SK-N-SH (cell line): ENCODE results near the gene MRC1. TPM values are rescaled to one million over a fixed set of nuclear protein-coding genes. Genes with fewer than 3 reads are reported as not detected.

Experiments used
- CTCF ChIA-PET: fragments of 300-600, 350-600 bp; formaldehyde crosslinking; extraction: SDS; loops from one replicate; lab custom pipeline; 2021; lab: Yijun Ruan, JAX
- POLR2A ChIA-PET: fragments of 350-600 bp; sonication (Branson Sonifier 250); formaldehyde crosslinking; extraction: SDS; loops from one replicate; lab custom pipeline; 2020; ENCODE audit warnings: antibody characterized with exemption, inconsistent platforms; lab: Yijun Ruan, JAX
- DNase-seq: peaks from one replicate; pipeline ENCODE4 v3.0.0; 2012
- H2AFZ ChIP-seq: fragments of 200-600 bp; sonication (generic); 2 replicates; pipeline ENCODE4 v1.8.1; 2016; ENCODE audit warnings: antibody characterized with exemption, mild to moderate bottlenecking, low read depth
- H3F3A ChIP-seq: fragments of 200-600 bp; sonication (generic); replicated peaks from 2 replicates; pipeline ENCODE3; 2016; ENCODE audit warnings: antibody characterized with exemption, mild to moderate bottlenecking; ENCODE audit not compliant: insufficient read depth
- H3K27ac ChIP-seq, 2 experiments: fragments of 200-500 bp in 1 of 2; fragments of 200-600 bp in 1 of 2; sonication (Bioruptor generic) in 1 of 2; sonication (generic), shearing (Covaris generic) in 1 of 2; 2 replicates each; pipeline versions ENCODE4 v1.5.1 to v1.6.1; 2014 to 2016; ENCODE audit warnings: low read depth in 2 of 2, inconsistent platforms in 1 of 2, low read length in 1 of 2, mild to moderate bottlenecking in 1 of 2, mixed read lengths in 1 of 2
- H3K27me3 ChIP-seq: fragments of 200-600 bp; sonication (generic), shearing (Covaris generic); 2 replicates; pipeline ENCODE4 v1.6.1; 2016; ENCODE audit warnings: mixed run types; ENCODE audit not compliant: insufficient read depth
- H3K36me3 ChIP-seq, 2 experiments: fragments of 200-500 bp in 1 of 2; fragments of 200-600 bp in 1 of 2; sonication (Bioruptor generic) in 1 of 2; sonication (generic) in 1 of 2; replicated peaks in 1 of 2; 2 replicates each; pipeline versions ENCODE3 to v1.5.1; 2014 to 2016; ENCODE audit warnings: low read length in 1 of 2, mild to moderate bottlenecking in 1 of 2; ENCODE audit not compliant: insufficient read depth in 2 of 2, control insufficient read depth in 1 of 2
- H3K4me1 ChIP-seq, 2 experiments: fragments of 200-500 bp in 1 of 2; fragments of 200-600 bp in 1 of 2; sonication (Bioruptor generic) in 1 of 2; sonication (generic), shearing (Covaris generic) in 1 of 2; 2 replicates each; pipeline versions ENCODE4 v1.5.1 to v1.6.1; 2014 to 2016; ENCODE audit warnings: low read depth in 1 of 2, low read length in 1 of 2, mixed run types in 1 of 2; ENCODE audit not compliant: insufficient read depth in 2 of 2, control insufficient read depth in 1 of 2
- H3K4me2 ChIP-seq: fragments of 200-600 bp; sonication (generic), shearing (Covaris generic); 2 replicates; pipeline ENCODE4 v1.6.1; 2017; ENCODE audit warnings: mixed run types
- H3K4me3 ChIP-seq, 2 experiments: fragments of 200-500 bp in 1 of 2; fragments of 200-600 bp in 1 of 2; sonication (Bioruptor generic) in 1 of 2; sonication (generic), shearing (Covaris generic) in 1 of 2; 2 replicates each; pipeline versions ENCODE4 v1.5.1 to v1.8.1; 2014 to 2016; ENCODE audit warnings: low read depth in 2 of 2, inconsistent platforms in 1 of 2, low read length in 1 of 2, mild to moderate bottlenecking in 1 of 2, mixed read lengths in 1 of 2, moderate library complexity in 1 of 2
- H3K79me2 ChIP-seq: fragments of 200-600 bp; sonication (generic); 2 replicates; pipeline ENCODE4 v1.8.1; 2017; ENCODE audit warnings: mild to moderate bottlenecking; ENCODE audit not compliant: insufficient read depth
- H3K9ac ChIP-seq: fragments of 200-600 bp; sonication (generic); 2 replicates; pipeline ENCODE4 v1.6.1; 2017; ENCODE audit warnings: mixed run types
- H3K9me2 ChIP-seq: fragments of 200-600 bp; sonication (generic); 2 replicates; pipeline ENCODE4 v1.6.1; 2017; ENCODE audit warnings: mixed run types
- H3K9me3 ChIP-seq: fragments of 200-600 bp; sonication (generic); 2 replicates; pipeline ENCODE4 v1.6.1; 2017; ENCODE audit warnings: mixed run types, mild to moderate bottlenecking, moderate library complexity
- H4K20me1 ChIP-seq: fragments of 200-600 bp; sonication (generic); 2 replicates; pipeline ENCODE4 v1.6.1; 2017; ENCODE audit warnings: mild to moderate bottlenecking, mixed run types; ENCODE audit not compliant: insufficient read depth
- CHD2 ChIP-seq: fragments of 150-350 bp; IDR thresholded peaks from 2 replicates; pipeline ENCODE4 v1.6.1; 2018; ENCODE audit warnings: low read length; ENCODE audit not compliant: partially characterized antibody
- ELF1 ChIP-seq: IDR thresholded peaks from 2 replicates; pipeline ENCODE4 v1.4.0; 2012
- FOSL2 ChIP-seq: IDR thresholded peaks from 2 replicates; pipeline ENCODE4 v1.4.0; 2012; ENCODE audit warnings: low read depth, mild to moderate bottlenecking, moderate library complexity, borderline replicate concordance
- FOXM1 ChIP-seq: IDR thresholded peaks from 2 replicates; pipeline ENCODE4 v1.4.0; 2012; ENCODE audit warnings: low read depth, mild to moderate bottlenecking
- GABPA ChIP-seq: IDR thresholded peaks from 2 replicates; pipeline ENCODE4 v1.4.0; 2012; ENCODE audit warnings: low read depth, mild to moderate bottlenecking
- JUND ChIP-seq: IDR thresholded peaks from 2 replicates; pipeline ENCODE4 v1.4.0; 2012
- MXI1 ChIP-seq: IDR thresholded peaks from 2 replicates; pipeline ENCODE4 v1.6.1; 2012; ENCODE audit warnings: mild to moderate bottlenecking, low read depth, low read length, improper control_type of control experiment
- NFIC ChIP-seq: IDR thresholded peaks from 2 replicates; pipeline ENCODE4 v1.4.0; 2012; ENCODE audit warnings: borderline replicate concordance
- NRF1 ChIP-seq: IDR thresholded peaks from 2 replicates; pipeline ENCODE4 v1.6.1; 2012; ENCODE audit warnings: low read depth, mild to moderate bottlenecking, low read length
- PBX3 ChIP-seq: IDR thresholded peaks from 2 replicates; pipeline ENCODE4; 2012
- RAD21 ChIP-seq: IDR thresholded peaks from 2 replicates; pipeline ENCODE4 v1.6.1; 2012; ENCODE audit warnings: mild to moderate bottlenecking, low read length
- RCOR1 ChIP-seq: fragments of 150-350 bp; IDR thresholded peaks from 2 replicates; pipeline ENCODE4 v1.6.1; 2017; ENCODE audit warnings: antibody characterized with exemption, low read length
- SIN3A ChIP-seq: IDR thresholded peaks from 2 replicates; pipeline ENCODE4 v1.6.1; 2012; ENCODE audit warnings: low read depth, mild to moderate bottlenecking, low read length, moderate library complexity, borderline replicate concordance
- SMC3 ChIP-seq: IDR thresholded peaks from 2 replicates; pipeline ENCODE4 v1.6.1; 2012; ENCODE audit warnings: low read depth, low read length, improper control_type of control experiment
- TAF1 ChIP-seq: IDR thresholded peaks from 2 replicates; pipeline ENCODE4 v1.6.1; 2012; ENCODE audit warnings: low read depth, mild to moderate bottlenecking, low read length, moderate library complexity, borderline replicate concordance
- TEAD4 ChIP-seq: IDR thresholded peaks from 2 replicates; pipeline ENCODE4 v1.4.0; 2012; ENCODE audit warnings: mild to moderate bottlenecking, borderline replicate concordance; ENCODE audit not compliant: insufficient read depth
- USF1 ChIP-seq: IDR thresholded peaks from 2 replicates; pipeline ENCODE4 v1.4.0; 2012; ENCODE audit warnings: low read depth, borderline replicate concordance
- YY1 ChIP-seq: IDR thresholded peaks from 2 replicates; pipeline ENCODE4 v1.4.0; 2012; ENCODE audit warnings: low read depth, mild to moderate bottlenecking
- WGBS: methylation state at CpG from one replicate; pipeline ENCODE4 v1.1.6; 2017; ENCODE audit warnings: low lambda C conversion rate; 5-methylcytosine and 5-hydroxymethylcytosine counted together
- polyA plus RNA-seq, 3 experiments: library from polyadenylated mRNA; depleted of rRNA; stranded (reverse); fragments of >200 nt; gene quantifications; 2 replicates each; pipeline ENCODE4 v1.2.3, GENCODE V29; 2012
- TF ChIP-seq, protein P1 (sequence below): fragments of 200-600 bp; sonication (generic); IDR thresholded peaks from 2 replicates; pipeline ENCODE4 v1.6.1; 2017; ENCODE audit warnings: antibody characterized with exemption, mild to moderate bottlenecking, moderate library complexity

MRC1 gene
- polyA plus RNA-seq, 1 of the 3 experiments (the other 2 are of a cell fraction): not detected

DNA sequence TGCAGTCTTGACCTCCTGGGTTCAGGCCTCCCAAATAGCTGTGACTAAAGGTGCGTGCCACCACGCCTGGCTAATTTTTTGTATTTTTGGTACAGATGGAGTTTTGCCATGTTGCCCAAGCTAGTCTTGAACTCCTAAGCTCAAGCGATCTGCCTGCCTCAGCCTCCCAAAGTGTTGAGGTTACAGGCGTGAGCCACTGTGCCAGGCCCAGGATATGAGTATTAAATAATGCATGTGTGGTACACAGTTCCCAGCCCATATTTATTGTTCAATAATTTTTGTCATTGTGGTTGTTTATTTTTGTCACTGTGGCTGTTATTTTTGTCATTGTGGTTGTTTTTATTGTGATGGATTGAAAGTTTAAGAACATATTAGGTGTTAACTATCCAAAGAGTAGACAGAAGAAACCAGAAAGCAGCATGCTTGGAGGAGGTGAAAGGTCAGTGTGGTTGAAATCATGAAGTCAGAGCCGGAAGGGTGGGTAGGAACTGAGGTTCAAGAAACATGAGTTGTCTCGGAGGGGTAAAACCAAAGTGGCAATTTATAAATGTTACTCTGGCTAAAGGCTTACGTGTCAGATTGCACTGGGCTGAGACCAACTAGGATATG is 45.0 kb downstream of the MRC1 start:
- CTCF ChIA-PET: no interaction called here
- H3K4me3 ChIP-seq: no peak overlapping the region
- TF ChIP-seq ELF1 (no peak), CHD2 (no peak), RCOR1 (no peak), JUND (no peak), FOXM1 (no peak), USF1 (no peak), NFIC (no peak), TEAD4 (no peak), MXI1 (no peak), PBX3 (no peak), RAD21 (no peak), FOSL2 (no peak), SMC3 (no peak), GABPA (no peak), TAF1 (no peak), YY1 (no peak), NRF1 (no peak), SIN3A (no peak)
- TF ChIP-seq, protein P1, sequence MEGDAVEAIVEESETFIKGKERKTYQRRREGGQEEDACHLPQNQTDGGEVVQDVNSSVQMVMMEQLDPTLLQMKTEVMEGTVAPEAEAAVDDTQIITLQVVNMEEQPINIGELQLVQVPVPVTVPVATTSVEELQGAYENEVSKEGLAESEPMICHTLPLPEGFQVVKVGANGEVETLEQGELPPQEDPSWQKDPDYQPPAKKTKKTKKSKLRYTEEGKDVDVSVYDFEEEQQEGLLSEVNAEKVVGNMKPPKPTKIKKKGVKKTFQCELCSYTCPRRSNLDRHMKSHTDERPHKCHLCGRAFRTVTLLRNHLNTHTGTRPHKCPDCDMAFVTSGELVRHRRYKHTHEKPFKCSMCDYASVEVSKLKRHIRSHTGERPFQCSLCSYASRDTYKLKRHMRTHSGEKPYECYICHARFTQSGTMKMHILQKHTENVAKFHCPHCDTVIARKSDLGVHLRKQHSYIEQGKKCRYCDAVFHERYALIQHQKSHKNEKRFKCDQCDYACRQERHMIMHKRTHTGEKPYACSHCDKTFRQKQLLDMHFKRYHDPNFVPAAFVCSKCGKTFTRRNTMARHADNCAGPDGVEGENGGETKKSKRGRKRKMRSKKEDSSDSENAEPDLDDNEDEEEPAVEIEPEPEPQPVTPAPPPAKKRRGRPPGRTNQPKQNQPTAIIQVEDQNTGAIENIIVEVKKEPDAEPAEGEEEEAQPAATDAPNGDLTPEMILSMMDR: no peak
- TF ChIP-seq, all 33 proteins: peak for 0
- Histone ChIP-seq H3K79me2 (no peaks in the 10 kb centered on the region), H3K9ac (no peak overlapping the region), H3F3A (no peaks in the 10 kb centered on the region), H3K27ac (no peak overlapping the region), H2AFZ (no peak overlapping the region), H3K27me3 (no peaks in the 10 kb centered on the region), H3K4me2 (no peak overlapping the region), H4K20me1 (no peaks in the 10 kb centered on the region), H3K9me2 (no peaks in the 10 kb centered on the region), H3K36me3 (no peaks in the 10 kb centered on the region), H3K4me1 (peaks cover 0 to 5% of the 10 kb centered on the region in 2 experiments; a peak in 3 of 4 replicates), H3K9me3 (no peaks in the 10 kb centered on the region; the same call in 1 of the 2 replicates)
- DNase-seq: no peak
- WGBS: 82% methylated on average over 6 of the region's 7 CpGs
- POLR2A ChIA-PET: no interaction called here
